ENCODE data around the gene CINP. TPM values are rescaled to one million over a fixed set of nuclear protein-coding genes. Genes with fewer than 3 reads are reported as not detected.

The CINP gene
- total and polyA plus RNA-seq, 2 experiments from 2014 or later, result 52.1 to 60.3 TPM

GRCh38 chr14:102326583-102326982 is 36.1 kb downstream of the CINP start:
- 0 out of 2 replicates have a peak, but pooled peaks cover 10% of the 10 kb centered on the region for H3K79me2 ChIP-seq (ENCODE audit: insufficient read depth)
- H3K4me2 ChIP-seq (ENCODE audit: unreplicated experiment), result no peak overlapping the region
- H3K4me1 ChIP-seq (ENCODE audit: insufficient read depth), result peaks cover 4% of the 10 kb centered on the region
- H3K9me3 ChIP-seq (ENCODE audit: low read depth), result no peaks in the 10 kb centered on the region
- TF ChIP-seq EZH2 (IDR thresholded peaks at IDR 0.05; ENCODE audit: insufficient read depth, poor library complexity, severe bottlenecking), result no peak
- no peak for TF ChIP-seq EZH2phosphoT487 (IDR thresholded peaks at IDR 0.05; ENCODE audit: insufficient read depth, low read depth)
- no peaks in the 10 kb centered on the region for H4K20me1 ChIP-seq (ENCODE audit: insufficient read depth)
- peaks cover 16% of the 10 kb centered on the region; the same call in 1 of the 2 replicates for H3F3A ChIP-seq (ENCODE audit: insufficient read depth)
- WGBS, 2 experiments (ENCODE audit: low coverage in 1 of 2, low lambda C conversion rate in 2 of 2, missing lambda C conversion rate in 2 of 2), result 91 to 92% methylated on average over 14 of the region's 14 CpGs
- no peak overlapping the region for H3K27ac ChIP-seq
- no peak for DNase-seq
- H3K9me2 ChIP-seq (ENCODE audit: insufficient read depth), result no peaks in the 10 kb centered on the region
- in situ Hi-C loops (cut with MboI), result no loop called here
- peaks cover 8% of the 10 kb centered on the region for H3K36me3 ChIP-seq (ENCODE audit: low read depth)
- no peak overlapping the region for H3K4me3 ChIP-seq
- H3K9ac ChIP-seq, result no peak overlapping the region
- H3K27me3 ChIP-seq (replicated peaks; ENCODE audit: insufficient read depth), result no peaks in the 10 kb centered on the region
- H2AFZ ChIP-seq, result no peak overlapping the region

DNA sequence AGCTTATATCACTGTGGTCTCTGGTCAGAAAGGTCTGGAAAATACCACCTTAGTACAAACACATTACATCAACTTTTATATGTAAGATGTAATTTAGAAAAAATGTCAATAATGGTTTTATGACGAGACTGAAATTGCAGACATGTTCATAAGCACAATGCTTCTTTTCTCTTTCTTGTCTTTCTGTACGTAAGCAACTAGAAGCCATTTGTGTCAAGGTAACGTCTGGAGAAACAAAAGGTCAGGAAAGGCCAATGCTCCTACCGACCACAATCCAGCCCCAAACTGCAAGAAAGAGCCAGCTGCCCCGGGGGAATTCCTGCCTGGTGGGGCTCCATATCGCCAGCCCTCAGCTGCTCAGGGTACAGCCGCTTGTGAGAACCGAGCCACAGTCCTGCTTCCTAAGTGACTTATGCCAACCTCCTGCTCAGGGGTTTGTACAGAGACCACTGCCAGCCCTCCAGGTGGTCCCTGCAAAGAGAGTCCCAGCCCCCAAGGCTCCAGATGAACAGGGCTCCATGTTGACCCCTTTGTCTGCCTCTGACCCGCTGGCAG is 36.8 kb downstream of the CINP start:
- no peak for DNase-seq
- TF ChIP-seq EZH2phosphoT487 (IDR thresholded peaks at IDR 0.05; ENCODE audit: insufficient read depth, low read depth) (no peak), EZH2 (IDR thresholded peaks at IDR 0.05; ENCODE audit: insufficient read depth, poor library complexity, severe bottlenecking) (no peak)
- Histone ChIP-seq H3K36me3 (ENCODE audit: low read depth) (peaks cover 8% of the 10 kb centered on the region), H3K27me3 (replicated peaks; ENCODE audit: insufficient read depth) (no peaks in the 10 kb centered on the region), H4K20me1 (ENCODE audit: insufficient read depth) (no peaks in the 10 kb centered on the region), H3K27ac (no peak overlapping the region), H3K4me1 (ENCODE audit: insufficient read depth) (peaks cover 4% of the 10 kb centered on the region), H3K4me2 (ENCODE audit: unreplicated experiment) (no peak overlapping the region), H2AFZ (no peak overlapping the region), H3K9me2 (ENCODE audit: insufficient read depth) (no peaks in the 10 kb centered on the region), H3K4me3 (no peak overlapping the region), H3K9ac (no peak overlapping the region), H3K9me3 (ENCODE audit: low read depth) (no peaks in the 10 kb centered on the region), H3K79me2 (ENCODE audit: insufficient read depth) (peaks cover 10% of the 10 kb centered on the region; the same call in 1 of the 2 replicates), H3F3A (ENCODE audit: insufficient read depth) (peaks cover 16% of the 10 kb centered on the region; the same call in 1 of the 2 replicates)
- in situ Hi-C loops (cut with MboI), result no loop called here
- WGBS, 2 experiments (ENCODE audit: low coverage in 1 of 2, low lambda C conversion rate in 2 of 2, missing lambda C conversion rate in 2 of 2), result 77 to 82% methylated on average over 9 of the region's 9 CpGs

DNA sequence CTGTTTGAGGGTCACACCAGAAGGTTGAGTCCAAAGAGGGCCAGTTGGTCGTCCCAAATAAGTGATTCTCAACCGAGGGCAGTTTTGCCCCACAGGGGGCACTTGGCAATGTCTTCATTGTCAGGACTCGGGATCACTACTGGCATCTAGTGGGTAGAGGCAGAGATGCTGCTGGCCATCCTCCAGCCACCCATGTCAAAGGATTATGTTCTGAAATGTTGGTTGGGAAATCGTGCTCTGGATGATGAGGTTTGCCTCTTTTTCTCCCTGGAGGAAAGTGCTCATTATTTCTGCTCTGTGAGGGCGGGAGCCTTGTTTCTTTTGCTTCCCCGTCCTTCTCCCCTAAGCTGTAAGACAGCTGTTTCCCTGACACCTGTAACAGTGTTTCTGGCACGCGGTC is 39.6 kb downstream of the CINP start:
- Histone ChIP-seq H3K4me3 (no peak overlapping the region), H3K9me3 (ENCODE audit: low read depth) (no peaks in the 10 kb centered on the region), H3K27ac (peak overlapping the region; percentile 51), H3K79me2 (ENCODE audit: insufficient read depth) (peaks cover 17% of the 10 kb centered on the region), H3K4me1 (ENCODE audit: insufficient read depth) (peaks cover 13% of the 10 kb centered on the region), H4K20me1 (ENCODE audit: insufficient read depth) (no peaks in the 10 kb centered on the region), H3K36me3 (ENCODE audit: low read depth) (peaks cover 8% of the 10 kb centered on the region), H2AFZ (no peak overlapping the region), H3F3A (ENCODE audit: insufficient read depth) (peaks cover 16% of the 10 kb centered on the region; the same call in 1 of the 2 replicates), H3K9ac (peak overlapping the region; percentile 51; the same call in 1 of the 2 replicates), H3K4me2 (ENCODE audit: unreplicated experiment) (peak overlapping the region; percentile 46), H3K9me2 (ENCODE audit: insufficient read depth) (no peaks in the 10 kb centered on the region), H3K27me3 (replicated peaks; ENCODE audit: insufficient read depth) (no peaks in the 10 kb centered on the region)
- DNase-seq, result peak; percentile 96
- in situ Hi-C loops (cut with MboI), result loop anchor here (25.0 kb wide), 1 partner anchor 361 kb away; the partner anchor contains the start of gene DYNC1H1
- TF ChIP-seq EZH2phosphoT487 (IDR thresholded peaks at IDR 0.05; ENCODE audit: insufficient read depth, low read depth), result no peak
- no peak for TF ChIP-seq EZH2 (IDR thresholded peaks at IDR 0.05; ENCODE audit: insufficient read depth, poor library complexity, severe bottlenecking)
- 18 to 19% methylated on average over 8 of the region's 8 CpGs for WGBS, 2 experiments (ENCODE audit: low coverage in 1 of 2, low lambda C conversion rate in 2 of 2, missing lambda C conversion rate in 2 of 2)

DNA sequence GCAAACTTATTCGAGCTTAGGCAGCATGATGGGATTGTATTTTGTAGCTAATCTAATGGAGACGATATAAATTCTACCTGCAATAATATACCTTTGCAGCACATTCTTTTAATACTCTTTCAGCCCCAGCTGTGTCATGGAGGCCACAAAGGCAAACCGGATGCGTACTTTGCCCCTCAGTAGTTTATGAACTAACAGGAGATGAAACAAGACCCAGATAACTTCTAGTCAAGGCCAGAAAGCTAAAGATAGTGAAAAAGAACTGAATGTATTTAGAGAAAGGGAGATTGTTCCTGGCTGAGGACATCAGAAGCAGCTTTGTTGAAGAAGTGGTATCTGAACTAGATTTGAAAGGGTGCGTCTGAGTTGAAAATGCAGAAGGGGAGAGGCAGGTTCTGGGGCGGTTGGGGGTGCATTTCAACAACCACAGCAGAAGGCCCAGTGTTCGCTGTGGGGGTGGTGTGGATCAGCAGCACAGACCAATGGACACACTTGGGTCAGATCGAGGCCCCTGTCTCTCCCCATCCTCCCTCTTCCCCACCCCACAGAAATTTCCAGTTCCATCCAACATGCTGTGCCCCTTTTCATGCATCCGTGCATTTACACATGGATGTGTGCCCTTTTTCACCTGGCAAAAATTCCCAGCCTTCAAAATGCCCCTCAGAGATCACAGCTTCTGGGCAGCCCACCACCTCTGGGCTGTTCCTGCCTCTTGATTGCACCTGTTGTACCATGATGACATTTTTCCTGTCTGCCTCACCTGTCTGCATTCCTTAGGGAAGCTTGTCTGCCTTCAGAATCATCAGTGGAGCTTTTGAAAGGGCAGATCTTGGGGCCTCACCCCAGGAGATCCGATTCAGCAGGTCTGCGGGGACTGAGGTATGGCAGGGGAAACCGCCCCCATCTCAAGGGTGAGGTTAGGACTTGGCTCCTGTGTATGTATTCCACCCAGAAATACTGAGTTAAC is 41.0 kb downstream of the CINP start:
- TF ChIP-seq EZH2phosphoT487 (IDR thresholded peaks at IDR 0.05; ENCODE audit: insufficient read depth, low read depth) (no peak), EZH2 (IDR thresholded peaks at IDR 0.05; ENCODE audit: insufficient read depth, poor library complexity, severe bottlenecking) (no peak)
- in situ Hi-C loops (cut with MboI), result loop anchor here (25.0 kb wide), 1 partner anchor 359 kb away; the partner anchor contains the start of gene DYNC1H1
- no peak overlapping the region for H3K9ac ChIP-seq
- no peak overlapping the region for H3K27ac ChIP-seq
- H3K36me3 ChIP-seq (ENCODE audit: low read depth), result peaks cover 8% of the 10 kb centered on the region
- peaks cover 17% of the 10 kb centered on the region for H3K79me2 ChIP-seq (ENCODE audit: insufficient read depth)
- DNase-seq, result no peak
- peaks cover 23% of the 10 kb centered on the region for H3F3A ChIP-seq (ENCODE audit: insufficient read depth)
- no peaks in the 10 kb centered on the region for H3K9me3 ChIP-seq (ENCODE audit: low read depth)
- H3K4me2 ChIP-seq (ENCODE audit: unreplicated experiment), result no peak overlapping the region
- no peaks in the 10 kb centered on the region for H3K9me2 ChIP-seq (ENCODE audit: insufficient read depth)
- WGBS, 2 experiments (ENCODE audit: low coverage in 1 of 2, low lambda C conversion rate in 2 of 2, missing lambda C conversion rate in 2 of 2), result 89 to 90% methylated on average over 12 of the region's 12 CpGs
- no peak overlapping the region for H2AFZ ChIP-seq
- H3K4me1 ChIP-seq (ENCODE audit: insufficient read depth), result peaks cover 17% of the 10 kb centered on the region
- H3K27me3 ChIP-seq (replicated peaks; ENCODE audit: insufficient read depth), result no peaks in the 10 kb centered on the region
- no peaks in the 10 kb centered on the region for H4K20me1 ChIP-seq (ENCODE audit: insufficient read depth)
- no peak overlapping the region for H3K4me3 ChIP-seq
